Measurements from ENCODE around the gene CIROP.

Gene CIROP

DNA sequence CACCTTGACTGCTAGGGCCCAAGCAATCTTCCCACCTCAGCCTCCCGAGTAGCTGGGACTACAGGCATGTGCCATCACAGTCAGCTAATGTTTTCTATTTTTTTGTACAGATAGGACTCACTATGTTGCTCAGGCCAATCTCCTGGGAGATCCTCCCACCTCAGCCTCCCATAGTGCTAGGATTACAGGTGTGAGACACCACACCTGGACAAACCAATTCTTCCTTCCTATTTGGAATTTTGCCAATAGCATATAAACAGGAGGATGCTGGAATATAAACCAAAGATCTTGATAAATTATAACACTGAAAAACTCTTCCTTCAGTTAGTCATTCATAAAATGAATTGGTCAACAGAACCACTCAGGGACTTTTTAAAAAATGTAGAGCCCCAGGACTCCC is 18.2 kb downstream of the CIROP start:
- no peak overlapping the region for H3K4me3 ChIP-seq (ENCODE audit: low read depth, low read length)
- TF ChIP-seq, protein P1, sequence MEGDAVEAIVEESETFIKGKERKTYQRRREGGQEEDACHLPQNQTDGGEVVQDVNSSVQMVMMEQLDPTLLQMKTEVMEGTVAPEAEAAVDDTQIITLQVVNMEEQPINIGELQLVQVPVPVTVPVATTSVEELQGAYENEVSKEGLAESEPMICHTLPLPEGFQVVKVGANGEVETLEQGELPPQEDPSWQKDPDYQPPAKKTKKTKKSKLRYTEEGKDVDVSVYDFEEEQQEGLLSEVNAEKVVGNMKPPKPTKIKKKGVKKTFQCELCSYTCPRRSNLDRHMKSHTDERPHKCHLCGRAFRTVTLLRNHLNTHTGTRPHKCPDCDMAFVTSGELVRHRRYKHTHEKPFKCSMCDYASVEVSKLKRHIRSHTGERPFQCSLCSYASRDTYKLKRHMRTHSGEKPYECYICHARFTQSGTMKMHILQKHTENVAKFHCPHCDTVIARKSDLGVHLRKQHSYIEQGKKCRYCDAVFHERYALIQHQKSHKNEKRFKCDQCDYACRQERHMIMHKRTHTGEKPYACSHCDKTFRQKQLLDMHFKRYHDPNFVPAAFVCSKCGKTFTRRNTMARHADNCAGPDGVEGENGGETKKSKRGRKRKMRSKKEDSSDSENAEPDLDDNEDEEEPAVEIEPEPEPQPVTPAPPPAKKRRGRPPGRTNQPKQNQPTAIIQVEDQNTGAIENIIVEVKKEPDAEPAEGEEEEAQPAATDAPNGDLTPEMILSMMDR (IDR thresholded peaks at IDR 0.05; ENCODE audit: insufficient read depth, low read depth, low read length, missing control alignments) = no peak
- DNase-seq (ENCODE audit: low read depth) = no peak

DNA sequence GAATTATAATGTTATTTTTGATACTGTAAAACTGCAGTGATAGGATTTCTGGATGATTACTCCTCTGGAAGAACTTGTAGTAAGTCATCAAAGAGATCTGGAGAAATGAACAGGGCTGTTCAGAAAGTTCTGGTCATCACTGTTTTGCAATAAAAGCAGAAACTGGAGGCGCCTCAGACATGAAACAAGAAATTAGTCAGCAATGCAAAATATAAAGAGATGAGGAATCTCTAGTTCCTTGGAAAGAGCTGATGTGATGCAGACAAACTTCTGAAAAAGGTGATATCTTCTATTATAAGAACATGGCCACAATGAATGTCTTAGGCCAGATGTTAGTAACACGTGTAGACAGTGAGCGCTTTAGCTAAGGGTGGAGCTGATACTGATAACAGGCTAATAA is 19.3 kb downstream of the CIROP start:
- TF ChIP-seq, protein P1 (IDR thresholded peaks at IDR 0.05; ENCODE audit: insufficient read depth, low read depth, low read length, missing control alignments) = no peak
- DNase-seq (ENCODE audit: low read depth) = no peak
- H3K4me3 ChIP-seq (ENCODE audit: low read depth, low read length) = no peak overlapping the region

DNA sequence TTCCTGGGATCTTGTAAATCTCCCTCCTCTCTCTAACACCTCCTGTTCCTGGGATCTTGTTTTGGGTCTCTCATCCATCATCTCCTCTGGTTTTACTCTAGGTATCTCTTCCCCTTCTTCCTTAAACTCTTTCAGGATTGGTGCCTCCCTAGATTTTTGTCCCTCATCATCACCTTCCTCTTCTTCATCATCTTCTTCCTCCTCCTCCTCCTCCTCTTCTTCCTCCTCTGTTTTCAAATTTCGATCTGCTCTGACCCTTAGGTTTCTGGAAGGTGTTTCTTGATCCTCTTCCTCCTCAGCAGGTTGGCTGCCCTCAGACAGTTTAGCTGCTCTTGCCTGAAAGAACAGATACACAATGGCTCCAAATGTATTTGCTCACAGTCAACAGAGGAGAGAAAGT is 24.3 kb downstream of the CIROP start:
- DNase-seq (ENCODE audit: low read depth) = no peak
- TF ChIP-seq, protein P1 (IDR thresholded peaks at IDR 0.05; ENCODE audit: insufficient read depth, low read depth, low read length, missing control alignments) = no peak
- no peak overlapping the region for H3K4me3 ChIP-seq (ENCODE audit: low read depth, low read length)

DNA sequence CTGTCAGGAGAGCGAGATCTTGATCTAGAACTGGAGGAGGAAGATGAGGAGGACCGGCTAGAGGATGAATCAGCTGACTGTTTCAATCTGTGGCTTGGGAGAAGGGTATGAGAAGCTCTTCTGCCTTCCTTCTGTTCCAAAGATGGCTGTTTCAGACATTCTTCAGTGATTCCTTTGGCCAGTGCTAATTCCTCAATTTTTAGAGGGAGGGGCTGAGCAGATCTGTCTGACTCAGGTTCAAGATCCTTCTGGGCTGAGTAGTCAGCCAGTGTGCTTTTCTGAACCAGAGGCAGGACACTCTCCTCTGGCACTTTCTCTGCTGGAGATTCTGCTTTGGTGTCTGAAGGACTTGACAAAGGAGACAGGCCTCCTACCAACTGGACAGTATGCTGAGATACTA is 25.1 kb downstream of the CIROP start:
- no peak for DNase-seq (ENCODE audit: low read depth)
- TF ChIP-seq, protein P1 (IDR thresholded peaks at IDR 0.05; ENCODE audit: insufficient read depth, low read depth, low read length, missing control alignments) = no peak
- H3K4me3 ChIP-seq (ENCODE audit: low read depth, low read length) = no peak overlapping the region

DNA sequence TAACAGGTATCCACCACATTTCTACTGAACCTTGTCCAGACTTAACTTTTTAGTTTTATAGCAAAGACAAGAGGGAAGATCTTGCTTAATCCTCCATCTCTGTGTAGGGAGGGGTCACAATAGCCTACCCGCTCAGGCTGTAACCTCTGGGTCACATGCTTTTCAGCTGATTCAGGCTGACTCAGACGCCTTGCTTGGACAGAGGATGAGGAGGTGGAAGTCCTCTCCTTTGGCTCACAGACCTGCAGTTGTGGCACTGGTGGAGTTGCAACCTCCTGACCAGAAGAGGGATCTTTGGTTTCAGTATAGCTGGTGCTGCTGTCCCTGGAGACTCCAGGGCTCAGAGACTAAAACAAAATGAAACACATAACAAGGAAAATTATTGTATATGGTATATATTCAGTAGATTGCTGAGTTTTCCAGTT is 26.1 kb downstream of the CIROP start:
- TF ChIP-seq, protein P1 (IDR thresholded peaks at IDR 0.05; ENCODE audit: insufficient read depth, low read depth, low read length, missing control alignments) = no peak
- H3K4me3 ChIP-seq (ENCODE audit: low read depth, low read length) = no peak overlapping the region
- DNase-seq (ENCODE audit: low read depth) = no peak

DNA sequence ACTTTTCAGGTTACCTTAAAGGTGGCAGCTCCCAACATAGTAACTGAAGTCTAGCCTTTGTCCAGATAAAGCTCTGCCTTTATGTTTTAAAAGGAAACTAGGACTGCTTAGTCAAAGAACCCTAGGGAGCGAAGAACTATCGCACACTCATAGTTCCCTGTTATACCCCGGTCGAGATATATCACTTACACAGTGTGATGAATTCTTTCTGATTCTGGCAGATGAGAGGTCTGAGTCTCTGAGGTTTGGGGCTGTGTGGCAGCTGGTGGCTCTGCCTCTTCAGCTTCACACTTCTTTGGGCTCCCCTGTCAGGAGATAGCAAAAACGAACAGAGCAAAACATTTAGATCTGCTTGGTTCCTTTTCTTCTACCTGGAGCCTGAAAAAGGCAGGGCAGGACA is 26.8 kb downstream of the CIROP start:
- DNase-seq (ENCODE audit: low read depth) = no peak

More for the DNA sequence above, 26.8 kb downstream of the CIROP start:
- H3K4me3 ChIP-seq (ENCODE audit: low read depth, low read length) = no peak overlapping the region
- TF ChIP-seq, protein P1 (IDR thresholded peaks at IDR 0.05; ENCODE audit: insufficient read depth, low read depth, low read length, missing control alignments) = no peak

Data from GM12865 (cell line).